Ovary (tissue), 9 donors: Measurements from ENCODE around the gene C16orf86. TPM values are rescaled to one million over a fixed set of nuclear protein-coding genes. Genes with fewer than 3 reads are reported as not detected.

Source experiments
- DNase-seq, 5 donors: peaks; one replicate each; pipeline ENCODE4 v3.0.0-alpha.2; 2019 to 2020
- H3K27ac ChIP-seq, 2 donors: fragments of 200-600 bp; one replicate each; pipeline versions ENCODE4 v1.5.1 to v1.8.0; 2019 to 2022
- H3K27me3 ChIP-seq: fragments of 200-600 bp; one replicate; pipeline ENCODE4 v1.8.0; 2022
- H3K36me3 ChIP-seq: fragments of 200-600 bp; sonication (generic); one replicate; pipeline ENCODE4 v1.5.1; 2019
- H3K4me1 ChIP-seq: one replicate; pipeline ENCODE4 v1.8.1; 2013; ENCODE audit warnings: mild to moderate bottlenecking, moderate library complexity; ENCODE audit not compliant: insufficient read depth
- H3K4me3 ChIP-seq: fragments of 200-600 bp; sonication (generic); one replicate; pipeline ENCODE4 v1.5.1; 2017
- H3K9me3 ChIP-seq, 2 donors: fragments of 200-600 bp in 1 of 2; sonication (generic) in 1 of 2; one replicate each; pipeline versions ENCODE4 v1.5.1 to v1.8.1; 2013 to 2019; ENCODE audit warnings: mild to moderate bottlenecking in 1 of 2, moderate library complexity in 1 of 2
- CTCF ChIP-seq, 3 donors: fragments of 450-650 bp in 2 of 3; fragments of 200-600 bp in 1 of 3; IDR thresholded peaks; one replicate each; pipeline versions ENCODE4 v1.5.1 to v1.8.0; 2016 to 2022; ENCODE audit warnings: antibody characterized with exemption in 3 of 3, mild to moderate bottlenecking in 1 of 3
- EP300 ChIP-seq: sonication (generic); formaldehyde crosslinking; IDR thresholded peaks from one replicate; pipeline ENCODE4 v1.6.1; 2017; ENCODE audit warnings: antibody characterized with exemption
- POLR2A ChIP-seq: fragments of 450-650 bp; IDR thresholded peaks from one replicate; pipeline ENCODE4 v1.6.1; 2017; ENCODE audit warnings: antibody characterized with exemption, mild to moderate bottlenecking, moderate library complexity
- WGBS, 3 donors: extraction: QIAGEN DNeasy Blood & Tissue Kit in 1 of 3; methylation state at CpG; one replicate each; pipeline versions ENCODE4 v1.1.5 to v1.1.7; 2013 to 2017; 5-methylcytosine and 5-hydroxymethylcytosine counted together
- intact Hi-C, 4 donors: fragments of 100-400 bp; cut with DNase I; formaldehyde crosslinking; loops; one replicate each; pipeline versions ENCODE4 v1.11.0 to v1.15.1; 2022 to 2023
- polyA plus RNA-seq, 2 donors: library from polyadenylated mRNA; stranded (reverse); fragments of 200-250 nt in 1 of 2; fragments of 350-450 nt in 1 of 2; fragmentation: Illumina TruSeq in 1 of 2; extraction: RNeasy Lipid Tissue Mini Kit (QIAGEN cat#74804) in 1 of 2; gene quantifications; one replicate each; pipeline ENCODE4 v1.2.3, GENCODE V29; 2013 to 2014
- total RNA-seq, 7 donors: library from RNA; depleted of rRNA in 2 of 7; stranded (reverse); fragments of >200 nt in 2 of 7; fragmentation: NEBNext Ultra II Directional in 3 of 7; extraction: Animal tissue kit (Norgen Biotek cat#: 25700) in 3 of 7; gene quantifications; one replicate each; pipeline versions ENCODE4 v1.1.0 to v1.2.4, GENCODE V29; 2016 to 2023
- donor health status: DM: no; HTN: no; CAD: no; lungs with moderate emphysema.
- donor health status: DM: no; HTN: no; CAD: no.
- donor health status: Bipolar disorder and iron deficiency.
- donor health status: DM: yes; HTN: yes; CAD: no.
- donor health status: DM: no; HTN: no; CAD: no.
- donor health status: DM: yes; HTN: yes; CAD: no.

The C16orf86 gene
- total and polyA plus RNA-seq, 9 donors: 0.13 to 8.2 (median 4.6) TPM

GRCh38 chr16:67648764-67649407, 17.7 kb upstream of the C16orf86 start:
- Histone ChIP-seq H3K4me3 (no peak overlapping the region), H3K27ac (no peak overlapping the region), H3K36me3 (no peaks in the 10 kb centered on the region), H3K4me1 (peaks cover 8% of the 10 kb centered on the region), H3K27me3 (peaks cover 6% of the 10 kb centered on the region), H3K9me3 (no peaks in the 10 kb centered on the region)
- intact Hi-C loops: loop anchor here in 3 of 4 donors (5.0 to 10.0 kb wide), 3 partner anchors 87 to 104 kb away; partner anchors contain the start of gene CTCF (in 1 of the 3)
- WGBS, 3 donors: 23 to 42% (median 39%) methylated on average over 35 of the region's 35 CpGs
- DNase-seq: no peak
- TF ChIP-seq CTCF (IDR thresholded peaks at IDR 0.05): no peak
- TF ChIP-seq EP300: no peak
- no peak for TF ChIP-seq POLR2A

- 10 to 20% (median 11%) methylated on average over 34 of the region's 34 CpGs for WGBS, 3 donors
- TF ChIP-seq EP300 (no peak), POLR2A (no peak), CTCF (IDR thresholded peaks at IDR 0.05) (no peak)
- Histone ChIP-seq H3K9me3 (no peaks in the 10 kb centered on the region), H3K4me3 (no peak overlapping the region), H3K4me1 (peaks cover 8% of the 10 kb centered on the region), H3K27me3 (peaks cover 6% of the 10 kb centered on the region), H3K27ac (no peak overlapping the region), H3K36me3 (no peaks in the 10 kb centered on the region)
- no peak for DNase-seq
- intact Hi-C loops: loop anchor here in 3 of 4 donors (5.0 to 10.0 kb wide), 3 partner anchors 87 to 105 kb away; partner anchors contain the start of gene CTCF (in 1 of the 3)
Measured at GRCh38 chr16:67649494-67649931, 17.1 kb upstream of the C16orf86 start.

GRCh38 chr16:67650023-67650422, 16.6 kb upstream of the C16orf86 start:
- intact Hi-C loops: loop anchor here in 1 of 4 donors (5.0 kb wide), 1 partner anchor 83 kb away; no protein-coding TSS in a partner anchor
- no peaks in the 10 kb centered on the region for H3K36me3 ChIP-seq
- no peak for DNase-seq
- WGBS, 3 donors: 51 to 63% (median 59%) methylated on average over 8 of the region's 8 CpGs
- H3K27me3 ChIP-seq: peaks cover 6% of the 10 kb centered on the region
- TF ChIP-seq EP300: no peak
- TF ChIP-seq CTCF (IDR thresholded peaks at IDR 0.05): no peak
- no peak for TF ChIP-seq POLR2A
- H3K4me1 ChIP-seq: peaks cover 8% of the 10 kb centered on the region
- no peak overlapping the region for H3K4me3 ChIP-seq
- H3K27ac ChIP-seq: no peak overlapping the region
- H3K9me3 ChIP-seq: no peaks in the 10 kb centered on the region

- Histone ChIP-seq H3K36me3 (no peaks in the 10 kb centered on the region), H3K9me3 (no peaks in the 10 kb centered on the region), H3K27me3 (peaks cover 6% of the 10 kb centered on the region), H3K27ac (no peak overlapping the region), H3K4me3 (no peak overlapping the region), H3K4me1 (peaks cover 8% of the 10 kb centered on the region)
- 89 to 93% (median 90%) methylated on average over 7 of the region's 7 CpGs for WGBS, 3 donors
- no peak for DNase-seq
- no peak for TF ChIP-seq CTCF (IDR thresholded peaks at IDR 0.05)
- no peak for TF ChIP-seq EP300
- TF ChIP-seq POLR2A: no peak
- intact Hi-C loops: loop anchor here in 1 of 4 donors (5.0 kb wide), 1 partner anchor 84 kb away; no protein-coding TSS in a partner anchor
Measured at GRCh38 chr16:67651039-67651438, 15.6 kb upstream of the C16orf86 start.
